IMR-90 (cell line): ENCODE results near the gene NAPA. TPM values are rescaled to one million over a fixed set of nuclear protein-coding genes. Genes with fewer than 3 reads are reported as not detected.

ENCODE experiments used
- USF2 ChIP-seq: fragments of 150-350 bp; IDR thresholded peaks from 2 replicates; pipeline ENCODE4 v1.6.1; 2017; ENCODE audit warnings: mild to moderate bottlenecking, antibody characterized with exemption, low read length, low read depth
- polyA plus RNA-seq, 3 experiments: library from polyadenylated mRNA; depleted of rRNA; stranded (reverse); fragments of >200 nt; gene quantifications; 2 replicates each; pipeline ENCODE4 v1.2.3, GENCODE V29; 2012; ENCODE audit warnings: low replicate concordance in 1 of 3
- total RNA-seq: library from RNA; depleted of rRNA; stranded (reverse); fragments of >200 nt; gene quantifications from 2 replicates; pipeline ENCODE4 v1.2.3, GENCODE V29; 2012

NAPA gene
- total and polyA plus RNA-seq, 2 of the 4 experiments (the other 2 are of a cell fraction), result 76.4 to 126 TPM

- TF ChIP-seq USF2, result no peak
Observed at GRCh38 chr19:47489072-47489914, 25.6 kb downstream of the NAPA start (continued).
